HCT116 (cell line): ENCODE measurements around the gene LMNA. TPM values are rescaled to one million over a fixed set of nuclear protein-coding genes. Genes with fewer than 3 reads are reported as not detected.

Experiments
- ATAC-seq: fragments of 200-7000 bp; cut with Tn5 transposase; 2 replicates; pipeline ENCODE4 v1.9.1; 2020; ENCODE audit warnings: mild to moderate bottlenecking, moderate library complexity
- BruUV-seq: library from RNA; stranded (reverse); fragments of 400-500 nt; replicated peaks from 2 replicates; lab custom pipeline; 2021; lab: Mats Ljungman, UMichigan
- CTCF ChIA-PET: fragments of 300-600 bp; sonication (Branson Sonifier 250); formaldehyde crosslinking; loops from one replicate; lab custom pipeline; 2021; ENCODE audit warnings: antibody characterized with exemption; lab: Charles Lee
- POLR2A ChIA-PET: fragments of 300-600, 350-600 bp; sonication (Branson Sonifier 250); formaldehyde crosslinking; loops from one replicate; lab custom pipeline; 2021; ENCODE audit warnings: antibody characterized with exemption; lab: Charles Lee
- RAD21 ChIA-PET, 2 experiments: fragments of 300-600 bp; sonication (Branson Sonifier 250); formaldehyde crosslinking; loops; one replicate each; lab custom pipeline; 2023; ENCODE audit warnings: low total read pairs in 2 of 2; ENCODE audit not compliant: uncharacterized antibody in 2 of 2, unreplicated experiment in 2 of 2, low non-redundant PET in 1 of 2; lab: Charles Lee
- DNase-seq: peaks from one replicate; pipeline ENCODE4 v3.0.0-alpha.2; 2010; ENCODE audit warnings: low read depth, low spot score
- H2AFZ ChIP-seq: fragments of 200-600 bp; shearing (Covaris generic), sonication (generic); 2 replicates; pipeline ENCODE4 v1.6.1; 2017; ENCODE audit warnings: low read depth, mixed run types, mixed read lengths, antibody characterized with exemption, low read length; ENCODE audit not compliant: poor library complexity, severe bottlenecking
- H3K27ac ChIP-seq: 2 replicates; pipeline ENCODE4 v1.5.1; 2012; ENCODE audit warnings: low read depth, low read length
- H3K27me3 ChIP-seq: fragments of 200-600 bp; sonication (generic); 2 replicates; pipeline ENCODE4 v1.6.1; 2016; ENCODE audit warnings: mixed run types, low read length, mixed read lengths; ENCODE audit not compliant: insufficient read depth
- H3K36me3 ChIP-seq, 2 experiments: fragments of 200-500 bp in 1 of 2; fragments of 200-600 bp in 1 of 2; sonication (Bioruptor generic) in 1 of 2; sonication (generic) in 1 of 2; 2 replicates each; pipeline versions ENCODE4 v1.5.1 to v1.6.1; 2014 to 2016; ENCODE audit warnings: low read length in 2 of 2, inconsistent platforms in 1 of 2, mixed read lengths in 1 of 2, mixed run types in 1 of 2; ENCODE audit not compliant: insufficient read depth in 2 of 2, control insufficient read depth in 1 of 2
- H3K4me1 ChIP-seq, 2 experiments: fragments of 200-600 bp in 1 of 2; sonication (generic) in 1 of 2; 2 replicates each; pipeline versions ENCODE4 v1.5.1 to v1.6.1; 2012 to 2017; ENCODE audit warnings: low read length in 2 of 2, inconsistent platforms in 1 of 2, mild to moderate bottlenecking in 1 of 2, mixed read lengths in 1 of 2, mixed run types in 1 of 2, moderate library complexity in 1 of 2; ENCODE audit not compliant: insufficient read depth in 2 of 2, control insufficient read depth in 1 of 2
- H3K4me2 ChIP-seq: fragments of 200-600 bp; sonication (generic); 2 replicates; pipeline ENCODE4 v1.6.1; 2017; ENCODE audit warnings: mixed run types, low read length, mixed read lengths
- H3K4me3 ChIP-seq, 2 experiments: fragments of 200-600 bp in 1 of 2; sonication (generic) in 1 of 2; replicated peaks in 1 of 2; 2 replicates each; pipeline ENCODE4 v1.5.1; 2011 to 2016; ENCODE audit warnings: low read length in 2 of 2, control low read depth in 1 of 2, low read depth in 1 of 2, mild to moderate bottlenecking in 1 of 2, mixed read lengths in 1 of 2, mixed run types in 1 of 2
- H3K79me2 ChIP-seq: fragments of 200-600 bp; sonication (generic); 2 replicates; pipeline ENCODE4 v1.6.1; 2017; ENCODE audit warnings: mild to moderate bottlenecking, mixed run types, low read length, moderate library complexity, mixed read lengths; ENCODE audit not compliant: insufficient read depth
- H3K9ac ChIP-seq: fragments of 200-600 bp; sonication (generic); 2 replicates; pipeline ENCODE4 v1.6.1; 2016; ENCODE audit warnings: low read length, mixed read lengths
- H3K9me2 ChIP-seq: fragments of 200-600 bp; sonication (generic), shearing (Covaris generic); 2 replicates; pipeline ENCODE4 v1.6.1; 2017; ENCODE audit warnings: mixed run types, mild to moderate bottlenecking, moderate library complexity; ENCODE audit not compliant: insufficient read depth
- H3K9me3 ChIP-seq, 2 experiments: fragments of 200-500 bp in 1 of 2; fragments of 200-600 bp in 1 of 2; sonication (Bioruptor generic) in 1 of 2; sonication (generic) in 1 of 2; 2 replicates each; pipeline ENCODE4 v1.6.1; 2014 to 2017; ENCODE audit warnings: low read length in 2 of 2, mixed read lengths in 2 of 2, inconsistent platforms in 1 of 2, low read depth in 1 of 2, mild to moderate bottlenecking in 1 of 2, mixed run types in 1 of 2, moderate library complexity in 1 of 2; ENCODE audit not compliant: control insufficient read depth in 1 of 2, insufficient read depth in 1 of 2
- H4K20me1 ChIP-seq: fragments of 200-600 bp; sonication (generic), shearing (Covaris generic); 2 replicates; pipeline ENCODE4 v1.6.1; 2017; ENCODE audit warnings: mixed run types, mild to moderate bottlenecking, moderate library complexity; ENCODE audit not compliant: insufficient read depth
- CEBPB ChIP-seq: IDR thresholded peaks from 2 replicates; pipeline ENCODE4 v1.6.1; 2012; ENCODE audit warnings: low read depth
- JUND ChIP-seq: IDR thresholded peaks from 2 replicates; pipeline ENCODE4 v1.6.1; 2012
- SRF ChIP-seq: IDR thresholded peaks from 2 replicates; pipeline ENCODE4 v1.6.1; 2012; ENCODE audit warnings: low read depth
- TCF7L2 ChIP-seq: IDR thresholded peaks from 2 replicates; pipeline ENCODE4 v1.7.0; 2011; ENCODE audit warnings: borderline replicate concordance, inconsistent platforms; ENCODE audit not compliant: insufficient read depth, insufficient read length; ENCODE audit errors: extremely low read depth
- ZNF274 ChIP-seq: fragments of 200-500 bp; sonication (Bioruptor generic); IDR thresholded peaks from 2 replicates; pipeline ENCODE4 v1.6.1; 2014; ENCODE audit warnings: mild to moderate bottlenecking, low read depth, low read length, inconsistent platforms
- intact Hi-C: fragments of 100-400 bp; cut with micrococcal nuclease; formaldehyde crosslinking; loops from 2 replicates; pipeline ENCODE4 v1.10.0; 2022
- total RNA-seq: library from RNA; stranded (reverse); gene quantifications from one replicate; pipeline ENCODE4 v1.2.1, GENCODE V29; 2021; ENCODE audit not compliant: unreplicated experiment
- TF ChIP-seq, protein P1 (sequence below): IDR thresholded peaks from 2 replicates; pipeline ENCODE4 v1.6.1; 2012
- TF ChIP-seq, protein P2 (sequence below): IDR thresholded peaks from 2 replicates; pipeline ENCODE4 v1.6.1; 2011; ENCODE audit warnings: mild to moderate bottlenecking, low read length, moderate library complexity; ENCODE audit not compliant: insufficient replicate concordance; ENCODE audit errors: extremely low read depth
- TF ChIP-seq, protein P3 (sequence below), 3 experiments: fragments of 200-600 bp in 1 of 3; sonication (generic) in 1 of 3; IDR thresholded peaks in 2 of 3; conservative IDR thresholded peaks in 1 of 3; 2 replicates each; pipeline ENCODE4 v1.5.1; 2012 to 2017; ENCODE audit warnings: low read depth in 2 of 3, low read length in 2 of 3, antibody characterized with exemption in 1 of 3, borderline replicate concordance in 1 of 3, control low read depth in 1 of 3, mild to moderate bottlenecking in 1 of 3, mixed read lengths in 1 of 3, mixed run types in 1 of 3, moderate library complexity in 1 of 3; ENCODE audit not compliant: insufficient read depth in 1 of 3
- TF ChIP-seq, protein P4 (sequence below): IDR thresholded peaks from 2 replicates; pipeline ENCODE4 v1.6.1; 2012; ENCODE audit warnings: low read depth

LMNA gene
- total RNA-seq, 1 experiment from 2014 or later = 528 TPM

DNA sequence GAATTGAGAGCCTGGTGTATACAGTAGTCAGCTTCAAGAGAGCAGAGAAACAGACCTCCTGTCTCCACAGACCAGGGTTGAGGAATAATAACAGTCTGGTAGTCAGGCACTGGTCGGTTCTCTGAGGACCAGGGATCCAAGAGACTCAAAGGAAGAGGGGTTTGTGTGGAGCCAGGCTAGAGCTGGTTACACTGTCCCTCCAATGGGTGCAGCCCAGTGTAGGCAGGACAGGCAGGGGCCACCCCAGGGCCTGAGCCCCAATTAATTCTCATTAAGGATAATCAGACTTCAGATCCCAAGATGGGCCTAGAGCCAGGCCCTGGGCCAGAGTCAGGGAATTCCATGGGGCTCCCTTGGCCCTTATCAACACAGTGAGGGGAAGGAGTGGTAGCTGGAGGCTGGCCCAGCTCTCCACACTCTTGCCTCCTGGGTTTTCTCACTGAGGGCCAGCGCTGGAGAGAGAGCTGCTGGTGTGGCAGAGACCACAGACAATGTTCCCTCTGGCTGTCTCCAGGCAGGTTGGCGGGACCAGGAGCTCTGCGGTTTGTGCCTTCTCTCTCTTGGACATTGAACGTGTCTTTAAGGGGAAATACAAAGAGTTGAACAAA, 48.0 kb downstream of the LMNA start:
- Histone ChIP-seq H3K27ac (no peak overlapping the region), H3K36me3 (no peaks in the 10 kb centered on the region), H3K79me2 (no peaks in the 10 kb centered on the region), H3K4me3 (no peak overlapping the region), H3K9me3 (no peaks in the 10 kb centered on the region), H3K9me2 (no peaks in the 10 kb centered on the region), H2AFZ (no peak overlapping the region), H3K4me1 (no peaks in the 10 kb centered on the region), H3K27me3 (0 out of 2 replicates have a peak, but pooled peaks cover 4% of the 10 kb centered on the region), H3K4me2 (no peak overlapping the region), H4K20me1 (no peaks in the 10 kb centered on the region), H3K9ac (no peak overlapping the region)
- TF ChIP-seq TCF7L2 (no peak), SRF (no peak)
- TF ChIP-seq, protein P1, sequence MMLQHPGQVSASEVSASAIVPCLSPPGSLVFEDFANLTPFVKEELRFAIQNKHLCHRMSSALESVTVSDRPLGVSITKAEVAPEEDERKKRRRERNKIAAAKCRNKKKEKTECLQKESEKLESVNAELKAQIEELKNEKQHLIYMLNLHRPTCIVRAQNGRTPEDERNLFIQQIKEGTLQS = no peak
- TF ChIP-seq, protein P2, sequence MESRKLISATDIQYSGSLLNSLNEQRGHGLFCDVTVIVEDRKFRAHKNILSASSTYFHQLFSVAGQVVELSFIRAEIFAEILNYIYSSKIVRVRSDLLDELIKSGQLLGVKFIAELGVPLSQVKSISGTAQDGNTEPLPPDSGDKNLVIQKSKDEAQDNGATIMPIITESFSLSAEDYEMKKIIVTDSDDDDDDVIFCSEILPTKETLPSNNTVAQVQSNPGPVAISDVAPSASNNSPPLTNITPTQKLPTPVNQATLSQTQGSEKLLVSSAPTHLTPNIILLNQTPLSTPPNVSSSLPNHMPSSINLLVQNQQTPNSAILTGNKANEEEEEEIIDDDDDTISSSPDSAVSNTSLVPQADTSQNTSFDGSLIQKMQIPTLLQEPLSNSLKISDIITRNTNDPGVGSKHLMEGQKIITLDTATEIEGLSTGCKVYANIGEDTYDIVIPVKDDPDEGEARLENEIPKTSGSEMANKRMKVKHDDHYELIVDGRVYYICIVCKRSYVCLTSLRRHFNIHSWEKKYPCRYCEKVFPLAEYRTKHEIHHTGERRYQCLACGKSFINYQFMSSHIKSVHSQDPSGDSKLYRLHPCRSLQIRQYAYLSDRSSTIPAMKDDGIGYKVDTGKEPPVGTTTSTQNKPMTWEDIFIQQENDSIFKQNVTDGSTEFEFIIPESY = no peak
- RAD21 ChIA-PET = no interaction called here
- BruUV-seq = no TSS peak
- no peak for DNase-seq
- ATAC-seq = no peak
- POLR2A ChIA-PET = no interaction called here
- CTCF ChIA-PET = no interaction called here
- intact Hi-C loops = no loop called here

DNA sequence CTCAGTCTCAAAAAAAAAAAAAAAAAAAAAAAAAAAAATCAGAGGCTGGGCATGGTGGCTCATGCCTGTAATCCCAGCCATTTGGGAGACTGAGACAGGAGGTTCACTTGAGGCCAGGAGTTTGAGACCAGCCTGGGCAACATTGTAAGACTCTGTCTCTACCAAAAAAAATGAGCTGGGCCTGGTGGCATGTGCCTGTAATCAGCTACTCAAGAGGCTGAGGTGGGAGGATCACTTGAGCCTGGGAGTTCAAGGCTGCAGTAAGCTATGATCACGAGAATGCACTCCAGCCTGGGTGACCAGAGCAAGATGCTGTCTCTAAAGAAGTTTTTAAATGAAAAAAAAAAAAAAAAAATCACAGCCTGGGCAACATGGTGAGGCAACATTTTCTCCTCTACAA, 49.2 kb downstream of the LMNA start:
- Histone ChIP-seq H3K9ac (no peak overlapping the region), H3K9me2 (no peaks in the 10 kb centered on the region), H3K4me2 (no peak overlapping the region), H4K20me1 (no peaks in the 10 kb centered on the region), H2AFZ (no peak overlapping the region), H3K27ac (no peak overlapping the region), H3K27me3 (no peaks in the 10 kb centered on the region), H3K36me3 (no peaks in the 10 kb centered on the region), H3K9me3 (no peaks in the 10 kb centered on the region), H3K4me1 (no peaks in the 10 kb centered on the region), H3K4me3 (no peak overlapping the region), H3K79me2 (no peaks in the 10 kb centered on the region)
- ATAC-seq (no peak), DNase-seq (no peak)
- no TSS peak for BruUV-seq
- intact Hi-C loops = no loop called here
- ChIA-PET CTCF (no interaction called here), RAD21 (no interaction called here), POLR2A (interaction anchor here (0.9 kb wide), 1 partner anchor 30 kb away, joined by 3 read pairs; the partner anchor contains the start of gene SLC25A44)
- TF ChIP-seq ZNF274 = no peak
- TF ChIP-seq CEBPB = no peak
- TF ChIP-seq, protein P3, sequence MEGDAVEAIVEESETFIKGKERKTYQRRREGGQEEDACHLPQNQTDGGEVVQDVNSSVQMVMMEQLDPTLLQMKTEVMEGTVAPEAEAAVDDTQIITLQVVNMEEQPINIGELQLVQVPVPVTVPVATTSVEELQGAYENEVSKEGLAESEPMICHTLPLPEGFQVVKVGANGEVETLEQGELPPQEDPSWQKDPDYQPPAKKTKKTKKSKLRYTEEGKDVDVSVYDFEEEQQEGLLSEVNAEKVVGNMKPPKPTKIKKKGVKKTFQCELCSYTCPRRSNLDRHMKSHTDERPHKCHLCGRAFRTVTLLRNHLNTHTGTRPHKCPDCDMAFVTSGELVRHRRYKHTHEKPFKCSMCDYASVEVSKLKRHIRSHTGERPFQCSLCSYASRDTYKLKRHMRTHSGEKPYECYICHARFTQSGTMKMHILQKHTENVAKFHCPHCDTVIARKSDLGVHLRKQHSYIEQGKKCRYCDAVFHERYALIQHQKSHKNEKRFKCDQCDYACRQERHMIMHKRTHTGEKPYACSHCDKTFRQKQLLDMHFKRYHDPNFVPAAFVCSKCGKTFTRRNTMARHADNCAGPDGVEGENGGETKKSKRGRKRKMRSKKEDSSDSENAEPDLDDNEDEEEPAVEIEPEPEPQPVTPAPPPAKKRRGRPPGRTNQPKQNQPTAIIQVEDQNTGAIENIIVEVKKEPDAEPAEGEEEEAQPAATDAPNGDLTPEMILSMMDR (IDR thresholded peaks at IDR 0.05 in 2 of 3, conservative IDR thresholded peaks at IDR 0.05 in 1 of 3; ENCODE audit: borderline replicate concordance in 1 of 3, insufficient read depth in 1 of 3, low read depth in 2 of 3, low read length in 2 of 3) = no peak
- TF ChIP-seq, protein P4, sequence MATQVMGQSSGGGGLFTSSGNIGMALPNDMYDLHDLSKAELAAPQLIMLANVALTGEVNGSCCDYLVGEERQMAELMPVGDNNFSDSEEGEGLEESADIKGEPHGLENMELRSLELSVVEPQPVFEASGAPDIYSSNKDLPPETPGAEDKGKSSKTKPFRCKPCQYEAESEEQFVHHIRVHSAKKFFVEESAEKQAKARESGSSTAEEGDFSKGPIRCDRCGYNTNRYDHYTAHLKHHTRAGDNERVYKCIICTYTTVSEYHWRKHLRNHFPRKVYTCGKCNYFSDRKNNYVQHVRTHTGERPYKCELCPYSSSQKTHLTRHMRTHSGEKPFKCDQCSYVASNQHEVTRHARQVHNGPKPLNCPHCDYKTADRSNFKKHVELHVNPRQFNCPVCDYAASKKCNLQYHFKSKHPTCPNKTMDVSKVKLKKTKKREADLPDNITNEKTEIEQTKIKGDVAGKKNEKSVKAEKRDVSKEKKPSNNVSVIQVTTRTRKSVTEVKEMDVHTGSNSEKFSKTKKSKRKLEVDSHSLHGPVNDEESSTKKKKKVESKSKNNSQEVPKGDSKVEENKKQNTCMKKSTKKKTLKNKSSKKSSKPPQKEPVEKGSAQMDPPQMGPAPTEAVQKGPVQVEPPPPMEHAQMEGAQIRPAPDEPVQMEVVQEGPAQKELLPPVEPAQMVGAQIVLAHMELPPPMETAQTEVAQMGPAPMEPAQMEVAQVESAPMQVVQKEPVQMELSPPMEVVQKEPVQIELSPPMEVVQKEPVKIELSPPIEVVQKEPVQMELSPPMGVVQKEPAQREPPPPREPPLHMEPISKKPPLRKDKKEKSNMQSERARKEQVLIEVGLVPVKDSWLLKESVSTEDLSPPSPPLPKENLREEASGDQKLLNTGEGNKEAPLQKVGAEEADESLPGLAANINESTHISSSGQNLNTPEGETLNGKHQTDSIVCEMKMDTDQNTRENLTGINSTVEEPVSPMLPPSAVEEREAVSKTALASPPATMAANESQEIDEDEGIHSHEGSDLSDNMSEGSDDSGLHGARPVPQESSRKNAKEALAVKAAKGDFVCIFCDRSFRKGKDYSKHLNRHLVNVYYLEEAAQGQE = no peak
- no peak for TF ChIP-seq JUND
